HG02678 (cell line): ENCODE data around the gene LITAF.

Source experiments
- ATAC-seq: cut with Tn5 transposase; IDR thresholded peaks from one replicate; pipeline ENCODE4 v1.9.1; 2021; ENCODE audit warnings: mild to moderate bottlenecking, moderate library complexity; ENCODE audit not compliant: unreplicated experiment

LITAF gene

DNA sequence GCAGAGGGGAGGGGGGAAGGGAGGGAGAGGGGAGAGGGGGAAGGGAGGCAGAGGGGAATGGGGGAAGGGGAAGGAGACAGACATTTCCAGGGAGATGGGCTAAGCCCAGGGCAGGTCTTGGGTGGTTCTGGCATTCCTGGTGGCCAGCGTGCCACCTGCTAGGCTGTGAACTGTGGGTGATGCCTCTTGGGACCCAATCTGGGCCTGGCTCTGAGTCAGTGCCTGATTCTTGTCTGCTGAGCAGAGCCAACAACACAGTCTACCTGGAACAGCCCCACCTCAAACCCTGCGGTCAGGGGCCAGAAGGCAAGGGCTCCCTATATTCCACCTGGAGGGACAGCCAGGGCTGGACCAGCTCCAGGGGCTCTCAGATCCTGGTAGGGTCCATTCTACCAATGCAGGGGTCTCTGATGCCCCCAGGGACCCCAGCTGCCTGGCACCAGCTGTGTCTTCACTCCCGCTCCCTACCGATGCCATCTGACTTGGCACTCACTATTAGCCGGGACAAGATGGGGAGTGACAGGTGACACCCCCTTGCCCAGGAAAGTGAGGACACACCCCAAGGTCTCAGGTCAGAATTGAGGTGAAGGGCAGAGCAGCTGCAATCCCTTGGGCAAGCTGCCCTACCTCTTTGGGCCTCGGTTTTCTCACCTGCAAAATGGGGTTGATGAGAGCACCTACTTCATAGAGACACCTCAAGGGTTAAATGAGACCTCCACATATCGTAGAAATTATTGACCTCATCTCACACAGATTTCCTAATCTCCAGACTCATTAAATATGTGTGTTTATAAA lies 87.2 kb downstream of the LITAF start:
- no peak for ATAC-seq

DNA sequence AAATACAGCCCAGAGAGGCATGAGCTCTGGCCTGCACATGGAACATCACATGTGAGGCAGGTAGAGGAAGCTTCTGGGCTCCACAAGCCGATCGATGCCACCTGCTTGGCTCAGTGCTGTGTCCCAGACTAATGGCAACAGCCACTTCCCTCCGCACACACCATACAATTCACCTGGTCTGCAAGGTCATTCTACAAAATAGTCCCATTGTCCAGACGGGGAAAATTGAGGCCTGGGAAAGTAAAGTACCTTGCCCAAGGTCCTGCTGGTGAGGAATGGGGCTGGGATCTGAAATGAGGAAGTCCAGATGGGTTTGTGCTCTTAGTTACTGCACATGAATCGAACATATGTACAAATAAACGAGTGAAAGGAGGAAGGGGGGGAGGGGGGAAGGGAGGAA lies 88.0 kb downstream of the LITAF start:
- ATAC-seq: no peak

GRCh38 chr16:11497851-11498289 lies 88.8 kb downstream of the LITAF start:
- ATAC-seq: no peak
